ENCODE results near the gene COMMD9.

The COMMD9 gene

GRCh38 chr11:36261094-36261493 is 28.1 kb downstream of the COMMD9 start:
- H3K27ac ChIP-seq (ENCODE audit: low read length) = no peak overlapping the region
- no peaks in the 10 kb centered on the region for H4K20me1 ChIP-seq (ENCODE audit: insufficient read depth, low read length)
- no peaks in the 10 kb centered on the region for H3K4me1 ChIP-seq (ENCODE audit: low read length)
- H3K27me3 ChIP-seq (ENCODE audit: low read depth, low read length) = peaks cover 47% of the 10 kb centered on the region
- H2AFZ ChIP-seq (ENCODE audit: low read depth, low read length) = no peak overlapping the region
- H3K36me3 ChIP-seq (replicated peaks; ENCODE audit: low read depth, low read length) = no peaks in the 10 kb centered on the region
- H3K9me3 ChIP-seq (ENCODE audit: insufficient read depth, low read length) = no peaks in the 10 kb centered on the region
- H3K9ac ChIP-seq (ENCODE audit: low read length) = no peak overlapping the region
- H3K79me2 ChIP-seq (ENCODE audit: low read length) = no peaks in the 10 kb centered on the region
- H3K4me3 ChIP-seq (ENCODE audit: low read length) = no peak overlapping the region
- TF ChIP-seq CTCF (IDR thresholded peaks at IDR 0.05; ENCODE audit: low read depth, low read length) (no peak), EZH2phosphoT487 (IDR thresholded peaks at IDR 0.05; ENCODE audit: low read depth) (no peak)
- H3K4me2 ChIP-seq (ENCODE audit: low read length) = no peak overlapping the region

- Histone ChIP-seq H3K36me3 (replicated peaks; ENCODE audit: low read depth, low read length) (no peaks in the 10 kb centered on the region), H3K9me3 (ENCODE audit: insufficient read depth, low read length) (no peaks in the 10 kb centered on the region), H3K9ac (ENCODE audit: low read length) (no peak overlapping the region), H3K79me2 (ENCODE audit: low read length) (no peaks in the 10 kb centered on the region), H3K4me3 (ENCODE audit: low read length) (no peak overlapping the region), H3K27ac (ENCODE audit: low read length) (no peak overlapping the region), H3K4me1 (ENCODE audit: low read length) (no peaks in the 10 kb centered on the region), H3K27me3 (ENCODE audit: low read depth, low read length) (peaks cover 38% of the 10 kb centered on the region), H3K4me2 (ENCODE audit: low read length) (no peak overlapping the region), H4K20me1 (ENCODE audit: insufficient read depth, low read length) (no peaks in the 10 kb centered on the region), H2AFZ (ENCODE audit: low read depth, low read length) (no peak overlapping the region)
- TF ChIP-seq CTCF (IDR thresholded peaks at IDR 0.05; ENCODE audit: low read depth, low read length) = peak; percentile 59
- TF ChIP-seq EZH2phosphoT487 (IDR thresholded peaks at IDR 0.05; ENCODE audit: low read depth) = no peak
Observed at GRCh38 chr11:36258730-36259360, 30.4 kb downstream of the COMMD9 start.

- Histone ChIP-seq H3K4me3 (ENCODE audit: low read length) (no peak overlapping the region), H2AFZ (ENCODE audit: low read depth, low read length) (no peak overlapping the region), H3K4me1 (ENCODE audit: low read length) (no peaks in the 10 kb centered on the region), H3K27me3 (ENCODE audit: low read depth, low read length) (peaks cover 29% of the 10 kb centered on the region), H3K9ac (ENCODE audit: low read length) (no peak overlapping the region), H3K27ac (ENCODE audit: low read length) (no peak overlapping the region), H4K20me1 (ENCODE audit: insufficient read depth, low read length) (no peaks in the 10 kb centered on the region), H3K9me3 (ENCODE audit: insufficient read depth, low read length) (no peaks in the 10 kb centered on the region), H3K4me2 (ENCODE audit: low read length) (no peak overlapping the region), H3K79me2 (ENCODE audit: low read length) (no peaks in the 10 kb centered on the region), H3K36me3 (replicated peaks; ENCODE audit: low read depth, low read length) (no peaks in the 10 kb centered on the region)
- no peak for TF ChIP-seq CTCF (IDR thresholded peaks at IDR 0.05; ENCODE audit: low read depth, low read length)
- TF ChIP-seq EZH2phosphoT487 (IDR thresholded peaks at IDR 0.05; ENCODE audit: low read depth) = no peak
Observed at GRCh38 chr11:36257351-36257750, 31.9 kb downstream of the COMMD9 start.

- Histone ChIP-seq H3K4me3 (ENCODE audit: low read length) (no peak overlapping the region), H3K36me3 (replicated peaks; ENCODE audit: low read depth, low read length) (no peaks in the 10 kb centered on the region), H3K9me3 (ENCODE audit: insufficient read depth, low read length) (no peaks in the 10 kb centered on the region), H3K27me3 (ENCODE audit: low read depth, low read length) (peaks cover 23% of the 10 kb centered on the region), H3K4me1 (ENCODE audit: low read length) (no peaks in the 10 kb centered on the region), H4K20me1 (ENCODE audit: insufficient read depth, low read length) (no peaks in the 10 kb centered on the region), H3K79me2 (ENCODE audit: low read length) (no peaks in the 10 kb centered on the region), H2AFZ (ENCODE audit: low read depth, low read length) (no peak overlapping the region), H3K27ac (ENCODE audit: low read length) (no peak overlapping the region), H3K4me2 (ENCODE audit: low read length) (no peak overlapping the region), H3K9ac (ENCODE audit: low read length) (no peak overlapping the region)
- TF ChIP-seq EZH2phosphoT487 (IDR thresholded peaks at IDR 0.05; ENCODE audit: low read depth) = no peak
- TF ChIP-seq CTCF (IDR thresholded peaks at IDR 0.05; ENCODE audit: low read depth, low read length) = no peak
Observed at GRCh38 chr11:36254713-36255112, 34.5 kb downstream of the COMMD9 start.

Data from OCI-LY3 (cell line).